ENCODE results near the gene TERT.

The TERT gene

GRCh38 chr5:1318659-1319251 lies 23.9 kb upstream of the TERT start:
- no peak for DNase-seq (ENCODE audit: low spot score)

GRCh38 chr5:1317921-1318565 lies 23.2 kb upstream of the TERT start:
- DNase-seq (ENCODE audit: low spot score), result no peak

- DNase-seq (ENCODE audit: low spot score), result no peak
These were observed 21.9 kb upstream of the TERT start for GRCh38 chr5:1316588-1317340.

- peak; percentile 98 for DNase-seq (ENCODE audit: low spot score)
These were observed 21.1 kb upstream of the TERT start for GRCh38 chr5:1315709-1316587.

GRCh38 chr5:1315018-1315708 lies 20.3 kb upstream of the TERT start:
- DNase-seq (ENCODE audit: low spot score), result no peak

- no peak for DNase-seq (ENCODE audit: low spot score)
These were observed 19.7 kb upstream of the TERT start for GRCh38 chr5:1314564-1314982.

- peak; percentile 72 for DNase-seq (ENCODE audit: low spot score)
These were observed 18.3 kb upstream of the TERT start for GRCh38 chr5:1312993-1313833.

- peak; percentile 70 for DNase-seq (ENCODE audit: low spot score)
These were observed 17.3 kb upstream of the TERT start for GRCh38 chr5:1312206-1312605.

- no peak for DNase-seq (ENCODE audit: low spot score)
These were observed 16.7 kb upstream of the TERT start for GRCh38 chr5:1311439-1312055.

- DNase-seq (ENCODE audit: low spot score), result no peak
These were observed 15.2 kb upstream of the TERT start for GRCh38 chr5:1310118-1310517.

- DNase-seq (ENCODE audit: low spot score), result no peak
These were observed 9.2 kb upstream of the TERT start for GRCh38 chr5:1304033-1304432.

- DNase-seq (ENCODE audit: low spot score), result no peak
These were observed 7.4 kb upstream of the TERT start for GRCh38 chr5:1302258-1302657.

GRCh38 chr5:1300581-1301083 lies 5.8 kb upstream of the TERT start:
- no peak for DNase-seq (ENCODE audit: low spot score)

GRCh38 chr5:1299961-1300360 lies 5.1 kb upstream of the TERT start:
- no peak for DNase-seq (ENCODE audit: low spot score)

- no peak for DNase-seq (ENCODE audit: low spot score)
These were observed 4.6 kb upstream of the TERT start for GRCh38 chr5:1299511-1299850.

GRCh38 chr5:1298723-1299510 lies 4.0 kb upstream of the TERT start:
- DNase-seq (ENCODE audit: low spot score), result no peak

- DNase-seq (ENCODE audit: low spot score), result no peak
These were observed 3.2 kb upstream of the TERT start for GRCh38 chr5:1298067-1298551.

- DNase-seq (ENCODE audit: low spot score), result no peak
These were observed 2.4 kb upstream of the TERT start for GRCh38 chr5:1297243-1297642.

- no peak for DNase-seq (ENCODE audit: low spot score)
These were observed 776 bp upstream of the TERT start for GRCh38 chr5:1295650-1296037.

Data from SW480 (cell line).